Peyer's patch (tissue), 4 donors: Measurements from ENCODE around the gene PLCL1.

Experiments
- CTCF ChIP-seq, 6 experiments: fragments of 450-650 bp in 4 of 6; fragments of 200-600 bp in 2 of 6; sonication (generic) in 1 of 6; IDR thresholded peaks; one replicate each; pipeline ENCODE4 v1.5.1; 2017 to 2019; ENCODE audit warnings: antibody characterized with exemption in 6 of 6, mild to moderate bottlenecking in 3 of 6, moderate library complexity in 1 of 6
- POLR2A ChIP-seq, 2 donors: fragments of 450-650 bp; IDR thresholded peaks; one replicate each; pipeline ENCODE4 v1.5.1; 2017; ENCODE audit warnings: antibody characterized with exemption in 2 of 2, mild to moderate bottlenecking in 2 of 2, moderate library complexity in 2 of 2

- TF ChIP-seq POLR2A (IDR thresholded peaks at IDR 0.05) (no peak), CTCF (IDR thresholded peaks at IDR 0.05) (no peak)
Observed at GRCh38 chr2:198106621-198107385, 302.4 kb downstream of the PLCL1 start.
